ENCODE results near the gene EVA1B.

DNA sequence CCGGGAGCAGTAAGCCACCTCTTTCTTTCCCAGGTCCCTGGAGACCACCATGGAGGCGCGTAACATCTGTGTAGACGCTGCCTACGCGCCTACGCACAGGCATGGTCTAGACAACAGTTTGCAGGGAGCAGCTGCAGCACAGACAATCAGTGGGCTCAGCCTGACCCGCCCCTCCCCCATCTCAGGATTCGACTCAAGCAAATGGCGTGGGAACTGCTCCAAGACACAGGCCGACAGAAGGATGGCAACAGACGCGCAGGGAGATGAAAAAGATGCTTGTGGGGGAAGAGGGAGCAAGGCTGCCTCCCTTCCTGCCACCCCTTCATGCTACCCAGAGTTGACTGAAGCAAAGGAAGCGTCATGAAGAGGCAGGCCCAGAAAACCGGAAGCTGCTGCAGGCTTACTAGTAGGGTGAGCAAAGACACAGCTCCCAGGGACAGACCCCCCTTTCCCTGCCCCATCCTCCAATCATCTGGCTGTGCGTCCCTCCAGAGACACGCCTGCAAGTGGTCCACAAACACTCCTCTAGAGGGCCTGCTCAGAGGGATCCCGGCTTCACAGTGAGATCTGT is 42.7 kb upstream of the EVA1B start:
- TF ChIP-seq, protein P1, sequence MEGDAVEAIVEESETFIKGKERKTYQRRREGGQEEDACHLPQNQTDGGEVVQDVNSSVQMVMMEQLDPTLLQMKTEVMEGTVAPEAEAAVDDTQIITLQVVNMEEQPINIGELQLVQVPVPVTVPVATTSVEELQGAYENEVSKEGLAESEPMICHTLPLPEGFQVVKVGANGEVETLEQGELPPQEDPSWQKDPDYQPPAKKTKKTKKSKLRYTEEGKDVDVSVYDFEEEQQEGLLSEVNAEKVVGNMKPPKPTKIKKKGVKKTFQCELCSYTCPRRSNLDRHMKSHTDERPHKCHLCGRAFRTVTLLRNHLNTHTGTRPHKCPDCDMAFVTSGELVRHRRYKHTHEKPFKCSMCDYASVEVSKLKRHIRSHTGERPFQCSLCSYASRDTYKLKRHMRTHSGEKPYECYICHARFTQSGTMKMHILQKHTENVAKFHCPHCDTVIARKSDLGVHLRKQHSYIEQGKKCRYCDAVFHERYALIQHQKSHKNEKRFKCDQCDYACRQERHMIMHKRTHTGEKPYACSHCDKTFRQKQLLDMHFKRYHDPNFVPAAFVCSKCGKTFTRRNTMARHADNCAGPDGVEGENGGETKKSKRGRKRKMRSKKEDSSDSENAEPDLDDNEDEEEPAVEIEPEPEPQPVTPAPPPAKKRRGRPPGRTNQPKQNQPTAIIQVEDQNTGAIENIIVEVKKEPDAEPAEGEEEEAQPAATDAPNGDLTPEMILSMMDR (IDR thresholded peaks at IDR 0.05): no peak
- TF ChIP-seq MYBL2 (CRISPR knock-in tag; IDR thresholded peaks at IDR 0.05) (no peak), GTF2I (CRISPR knock-in tag; conservative IDR thresholded peaks at IDR 0.05) (no peak), TEAD4 (CRISPR knock-in tag; IDR thresholded peaks at IDR 0.05) (no peak), FOXK1 (CRISPR knock-in tag; IDR thresholded peaks at IDR 0.05) (no peak), JUN (CRISPR knock-in tag; IDR thresholded peaks at IDR 0.05) (no peak), CREM (CRISPR knock-in tag; IDR thresholded peaks at IDR 0.05) (no peak)
- TF ChIP-seq, protein P2, sequence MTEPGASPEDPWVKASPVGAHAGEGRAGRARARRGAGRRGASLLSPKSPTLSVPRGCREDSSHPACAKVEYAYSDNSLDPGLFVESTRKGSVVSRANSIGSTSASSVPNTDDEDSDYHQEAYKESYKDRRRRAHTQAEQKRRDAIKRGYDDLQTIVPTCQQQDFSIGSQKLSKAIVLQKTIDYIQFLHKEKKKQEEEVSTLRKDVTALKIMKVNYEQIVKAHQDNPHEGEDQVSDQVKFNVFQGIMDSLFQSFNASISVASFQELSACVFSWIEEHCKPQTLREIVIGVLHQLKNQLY (CRISPR knock-in tag; IDR thresholded peaks at IDR 0.05): no peak

Measured in WTC11 (cell line).